ENCODE data around the gene FAR2. TPM values are rescaled to one million over a fixed set of nuclear protein-coding genes. Genes with fewer than 3 reads are reported as not detected.
"Not testable (repeated sequence)": the region's sequence is repeated elsewhere in the genome, so short reads cannot be mapped to it uniquely, and the experiment has no call there.

FAR2 gene
- total and polyA plus RNA-seq, 5 experiments from 2014 or later: 0.26 to 0.93 (median 0.60) TPM; not detected in 1

DNA sequence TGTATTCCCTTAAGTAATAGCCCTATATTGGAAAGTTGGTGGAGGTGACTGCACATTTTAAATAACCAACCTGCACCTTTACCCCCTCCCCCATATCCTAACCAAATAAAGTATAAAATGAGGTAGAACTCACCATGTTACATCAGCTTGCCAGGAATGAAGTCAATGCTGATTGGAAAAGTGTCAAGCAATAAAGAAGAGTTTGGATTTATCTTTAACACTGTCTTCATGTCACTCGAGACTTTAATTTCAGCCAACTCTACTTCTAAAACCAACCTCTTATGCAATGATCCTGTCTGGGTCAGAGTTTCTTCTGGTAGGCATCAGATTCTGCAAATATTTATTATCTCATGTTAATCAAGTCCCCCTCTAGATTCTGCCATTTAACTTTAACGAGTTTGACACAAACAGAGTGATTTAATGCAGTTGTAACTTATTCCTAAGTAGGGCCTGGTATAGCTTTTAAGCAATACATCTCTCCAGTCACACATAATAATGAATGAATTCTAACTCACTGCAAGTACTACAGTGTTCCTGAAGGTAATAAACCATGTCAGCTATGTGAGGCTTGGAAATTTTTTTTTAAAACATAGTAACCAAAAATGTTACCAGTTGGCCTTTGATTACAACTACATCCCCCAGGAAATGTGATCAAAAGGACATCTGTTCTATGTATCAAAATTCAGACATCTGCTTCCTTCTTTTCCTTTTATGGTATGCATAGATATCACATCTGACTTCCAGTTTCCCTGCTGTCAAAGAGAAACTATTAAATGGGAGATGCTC, 133.1 kb downstream of the FAR2 start:
- no peak for DNase-seq
- Mint-ChIP-seq H3K27ac (no peak overlapping the region), H3K4me3 (no peak overlapping the region), H3K4me1 (peaks cover 0 to 7% (median 3%) of the 10 kb centered on the region in 4 donors), H3K27me3 (no peaks in the 10 kb centered on the region), H3K9me3 (no peaks in the 10 kb centered on the region), H3K36me3 (peaks cover 0 to 13% (median 11%) of the 10 kb centered on the region in 3 donors)
- no peak for ATAC-seq
- POLR2A ChIA-PET: no interaction called here

DNA sequence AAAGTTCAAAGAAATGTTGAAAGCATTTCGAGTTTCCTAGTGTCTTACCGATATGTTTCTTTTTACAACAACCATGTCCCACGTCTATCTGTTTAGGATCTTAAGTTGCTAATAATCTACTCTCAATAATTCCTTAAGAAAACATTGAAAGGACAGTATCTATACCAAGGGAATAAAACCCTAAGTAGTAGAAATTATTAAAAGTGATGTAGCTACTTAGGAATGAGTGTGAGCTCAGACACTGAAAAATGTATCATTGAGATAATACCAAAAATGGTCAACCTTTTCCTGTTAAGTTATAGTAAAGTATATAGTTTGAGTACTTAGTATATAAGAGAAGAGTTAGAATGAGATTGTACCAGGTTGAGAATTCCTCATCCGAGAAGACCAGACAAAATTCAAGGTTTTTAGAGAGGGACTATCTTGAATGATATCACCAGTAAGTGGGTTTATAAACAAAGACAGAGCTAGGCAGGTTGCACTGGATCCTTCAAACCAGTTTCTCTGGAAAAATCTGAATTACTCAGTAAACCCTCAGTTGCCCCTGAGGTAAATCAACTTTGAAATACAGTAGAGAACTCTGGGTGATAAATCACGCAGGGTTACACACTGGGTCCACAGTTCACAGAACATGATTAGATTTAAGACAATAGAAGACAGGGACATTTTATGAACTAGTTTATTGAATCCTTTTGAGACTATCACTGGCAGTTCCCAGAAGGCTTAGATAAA, 135.1 kb downstream of the FAR2 start:
- H3K36me3 Mint-ChIP-seq: peaks cover 0 to 13% (median 13%) of the 10 kb centered on the region in 3 donors
- no peak overlapping the region for H3K4me3 Mint-ChIP-seq
- no peak overlapping the region for H3K27ac Mint-ChIP-seq
- POLR2A ChIA-PET: no interaction called here
- DNase-seq (no peak), ATAC-seq (no peak)
- H3K9me3 Mint-ChIP-seq: peaks cover 0 to under 1% (median 0%) of the 10 kb centered on the region in 9 donors
- no peaks in the 10 kb centered on the region for H3K27me3 Mint-ChIP-seq
- peaks cover 0 to 7% (median 3%) of the 10 kb centered on the region in 4 donors for H3K4me1 Mint-ChIP-seq

DNA sequence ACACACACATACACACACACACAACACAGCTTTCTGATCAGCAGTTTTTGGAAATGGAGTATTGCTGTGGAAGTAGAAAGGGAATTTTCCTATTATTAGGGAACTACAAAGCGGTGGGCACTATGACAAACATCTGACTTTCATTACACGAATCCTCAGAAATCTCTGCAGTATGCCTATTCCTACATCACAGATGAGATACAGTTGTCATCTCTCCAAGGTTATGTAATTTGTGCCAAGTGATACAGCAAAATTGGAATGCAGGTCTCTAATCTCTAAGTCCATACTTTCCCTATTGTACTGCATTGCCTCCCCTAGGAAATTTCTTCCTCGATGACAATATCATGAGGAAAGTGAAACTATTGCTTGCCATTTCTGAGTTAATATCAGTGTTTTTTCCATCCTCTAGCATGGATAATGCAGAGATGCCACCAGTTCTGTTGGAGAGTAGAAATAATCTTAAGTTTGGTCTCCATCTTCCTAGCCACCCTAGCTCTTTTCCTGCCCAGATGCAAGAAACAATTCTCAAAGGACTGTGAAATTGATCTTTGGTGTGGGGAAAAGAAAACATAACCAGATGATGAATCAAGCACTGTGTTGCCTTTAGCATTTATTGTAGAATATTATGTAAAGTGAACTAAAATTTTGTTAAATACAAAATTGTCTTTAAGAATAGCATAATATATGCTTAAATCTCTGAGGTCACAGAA, 137.2 kb downstream of the FAR2 start:
- peaks cover 5 to 20% (median 16%) of the 10 kb centered on the region in 3 donors for H3K36me3 Mint-ChIP-seq
- DNase-seq: no peak
- H3K9me3 Mint-ChIP-seq: peaks cover 0 to 10% (median 5%) of the 10 kb centered on the region in 9 donors
- POLR2A ChIA-PET: no interaction called here
- H3K27me3 Mint-ChIP-seq: no peaks in the 10 kb centered on the region
- no peak for ATAC-seq
- no peak overlapping the region for H3K27ac Mint-ChIP-seq
- H3K4me3 Mint-ChIP-seq: no peak overlapping the region
- H3K4me1 Mint-ChIP-seq: peaks cover 0 to 7% (median 3%) of the 10 kb centered on the region in 4 donors

DNA sequence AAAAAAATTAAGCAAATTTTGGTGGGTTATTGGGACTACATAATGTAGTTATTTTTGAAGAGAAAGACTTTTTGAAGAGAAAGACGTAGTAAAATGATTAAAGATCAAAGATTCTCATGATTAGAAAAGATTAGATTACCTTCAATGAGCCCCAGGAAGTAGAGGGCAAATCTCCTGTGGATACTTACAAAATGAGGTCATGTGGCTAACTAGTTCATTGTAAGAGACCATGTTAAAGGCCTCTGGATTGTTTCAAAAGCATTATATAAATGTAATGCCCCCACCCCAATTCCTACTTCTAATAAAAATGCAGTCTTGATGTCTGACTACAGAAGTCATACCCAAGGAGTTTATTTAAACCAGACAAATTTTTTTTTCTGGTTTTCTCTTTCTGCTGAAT, 138.5 kb downstream of the FAR2 start:
- ATAC-seq (no peak), DNase-seq (no peak)
- peaks cover 5 to 17% (median 11%) of the 10 kb centered on the region in 3 donors for H3K36me3 Mint-ChIP-seq
- H3K4me3 Mint-ChIP-seq: no peak overlapping the region
- no peaks in the 10 kb centered on the region for H3K27me3 Mint-ChIP-seq
- peaks cover 0 to 10% (median 5%) of the 10 kb centered on the region in 9 donors for H3K9me3 Mint-ChIP-seq
- no peak overlapping the region for H3K27ac Mint-ChIP-seq
- POLR2A ChIA-PET: no interaction called here
- H3K4me1 Mint-ChIP-seq: peaks cover 0 to under 1% (median under 1%) of the 10 kb centered on the region in 4 donors

DNA sequence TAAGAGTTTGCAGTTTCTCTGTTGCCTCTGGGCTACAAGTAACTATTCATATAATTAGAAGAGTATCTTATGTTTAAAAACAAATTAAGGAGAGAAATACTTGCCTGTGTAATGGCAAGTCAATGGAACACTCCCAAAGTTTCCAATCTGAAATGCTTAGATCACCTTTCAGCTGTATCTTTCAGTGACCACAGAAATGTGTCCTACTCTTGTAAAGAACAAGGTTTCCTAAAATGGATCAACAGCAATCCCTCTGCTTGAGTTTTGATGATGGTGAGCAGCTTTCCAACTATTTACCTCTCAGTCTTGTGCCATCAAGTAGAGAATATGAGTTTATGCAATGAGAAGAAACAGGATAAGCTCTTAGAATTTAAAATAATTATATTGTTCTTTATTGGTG, 139.0 kb downstream of the FAR2 start:
- POLR2A ChIA-PET: no interaction called here
- no peak overlapping the region for H3K27ac Mint-ChIP-seq
- peaks cover 5 to 17% (median 11%) of the 10 kb centered on the region in 3 donors for H3K36me3 Mint-ChIP-seq
- H3K4me1 Mint-ChIP-seq: no peaks in the 10 kb centered on the region
- H3K4me3 Mint-ChIP-seq: no peak overlapping the region
- H3K9me3 Mint-ChIP-seq: peaks cover 0 to 10% (median 5%) of the 10 kb centered on the region in 9 donors
- ATAC-seq (no peak), DNase-seq (no peak)
- no peaks in the 10 kb centered on the region for H3K27me3 Mint-ChIP-seq

DNA sequence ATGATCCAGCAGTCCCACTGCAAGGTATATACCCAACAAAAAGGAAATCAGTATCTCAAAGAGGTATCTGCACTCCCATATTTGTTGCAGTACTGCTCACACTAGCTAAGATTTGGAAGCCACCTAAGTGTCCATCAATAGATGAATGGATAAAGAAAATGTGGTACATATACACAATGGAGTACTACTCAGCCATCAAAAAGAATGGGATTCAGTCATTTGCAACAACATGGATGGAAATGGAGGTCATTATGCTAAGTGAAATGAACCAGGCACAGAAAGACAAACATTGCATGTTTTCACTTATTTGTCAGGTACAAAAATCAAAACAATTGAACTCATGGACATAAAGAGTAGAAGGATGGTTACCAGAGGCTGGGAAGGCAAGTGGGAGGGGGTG, 141.4 kb downstream of the FAR2 start:
- H3K27ac Mint-ChIP-seq, ATAC-seq, H3K9me3 Mint-ChIP-seq, POLR2A ChIA-PET, DNase-seq, H3K4me1 Mint-ChIP-seq, H3K4me3 Mint-ChIP-seq, H3K27me3 Mint-ChIP-seq: not testable (repeated sequence)
- H3K36me3 Mint-ChIP-seq: peaks cover 5 to 12% (median 6%) of the 10 kb centered on the region in 3 donors

DNA sequence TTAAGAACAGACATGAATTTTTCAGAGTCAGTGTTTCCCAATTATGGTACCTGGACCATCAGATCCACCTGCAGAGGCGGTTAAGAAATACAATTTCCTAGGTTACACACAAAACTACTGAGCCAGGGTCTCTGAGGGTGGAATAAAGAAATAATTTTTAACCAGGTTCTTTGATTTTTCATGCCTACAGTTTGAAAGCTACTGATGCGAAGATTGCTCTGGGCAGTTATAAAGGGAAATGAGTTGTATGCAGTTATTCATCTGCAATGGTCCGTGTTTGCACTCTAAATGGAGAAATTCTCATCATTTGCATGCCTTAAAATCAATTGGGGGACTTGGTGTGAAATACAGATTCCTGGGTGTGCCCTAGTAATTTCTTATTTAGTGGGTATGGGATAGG, 142.1 kb downstream of the FAR2 start:
- peaks cover 5 to 12% (median 6%) of the 10 kb centered on the region in 3 donors for H3K36me3 Mint-ChIP-seq
- H3K4me1 Mint-ChIP-seq: no peaks in the 10 kb centered on the region
- H3K27ac Mint-ChIP-seq: no peak overlapping the region
- ATAC-seq: no peak
- no peak overlapping the region for H3K4me3 Mint-ChIP-seq
- H3K27me3 Mint-ChIP-seq: no peaks in the 10 kb centered on the region
- POLR2A ChIA-PET: interaction anchor here (0.6 kb wide), 1 partner anchor 117 kb away, joined by 7 read pairs; no protein-coding TSS in a partner anchor
- peaks cover 0 to 10% (median 5%) of the 10 kb centered on the region in 9 donors for H3K9me3 Mint-ChIP-seq
- DNase-seq: no peak

DNA sequence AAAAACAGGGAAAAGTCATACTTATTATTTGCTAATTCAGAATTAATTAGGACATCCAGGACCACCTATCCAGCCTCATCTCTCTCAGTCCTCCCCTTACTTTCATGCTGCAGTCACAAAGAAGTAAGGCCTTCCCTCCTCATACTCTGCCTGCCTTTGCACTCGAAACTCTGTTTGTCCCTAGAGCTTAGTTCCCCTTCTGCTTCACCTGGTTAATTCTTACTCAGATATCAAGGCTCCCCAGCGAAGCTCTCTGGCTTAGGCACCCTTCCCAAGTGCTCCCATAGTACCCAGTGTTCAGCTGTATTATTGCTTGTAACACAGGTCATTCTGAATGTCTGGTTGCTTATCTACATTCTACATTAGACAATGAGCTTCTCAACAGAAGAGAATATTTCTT, 150.6 kb downstream of the FAR2 start:
- DNase-seq: no peak
- H3K27me3 Mint-ChIP-seq: no peaks in the 10 kb centered on the region
- H3K4me1 Mint-ChIP-seq: no peaks in the 10 kb centered on the region
- H3K27ac Mint-ChIP-seq: no peak overlapping the region
- H3K9me3 Mint-ChIP-seq: no peaks in the 10 kb centered on the region
- POLR2A ChIA-PET: no interaction called here
- H3K4me3 Mint-ChIP-seq: no peak overlapping the region
- ATAC-seq: no peak
- H3K36me3 Mint-ChIP-seq: no peaks in the 10 kb centered on the region

DNA sequence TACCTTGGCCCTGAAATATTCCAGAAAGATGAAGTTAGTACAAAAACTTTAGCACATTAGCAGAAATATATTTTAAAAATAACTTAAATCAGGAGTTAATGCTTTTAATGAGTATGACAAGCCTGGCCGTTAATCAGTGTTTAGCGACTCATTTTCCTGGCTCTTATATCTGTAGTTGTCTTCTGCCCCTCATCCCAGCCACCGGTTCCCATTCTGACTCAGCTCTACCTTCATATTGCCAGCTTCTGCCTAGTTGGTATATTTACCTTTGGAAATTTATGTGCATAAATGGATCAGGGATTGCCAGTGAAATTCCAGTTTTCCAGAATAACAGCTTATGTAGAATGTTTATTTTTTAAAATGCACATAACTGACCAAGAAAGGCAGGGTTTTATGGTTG, 152.0 kb downstream of the FAR2 start:
- no peak for DNase-seq
- Mint-ChIP-seq H3K4me3 (no peak overlapping the region), H3K9me3 (no peaks in the 10 kb centered on the region), H3K36me3 (no peaks in the 10 kb centered on the region), H3K27ac (no peak overlapping the region), H3K4me1 (no peaks in the 10 kb centered on the region), H3K27me3 (no peaks in the 10 kb centered on the region)
- POLR2A ChIA-PET: no interaction called here
- no peak for ATAC-seq

DNA sequence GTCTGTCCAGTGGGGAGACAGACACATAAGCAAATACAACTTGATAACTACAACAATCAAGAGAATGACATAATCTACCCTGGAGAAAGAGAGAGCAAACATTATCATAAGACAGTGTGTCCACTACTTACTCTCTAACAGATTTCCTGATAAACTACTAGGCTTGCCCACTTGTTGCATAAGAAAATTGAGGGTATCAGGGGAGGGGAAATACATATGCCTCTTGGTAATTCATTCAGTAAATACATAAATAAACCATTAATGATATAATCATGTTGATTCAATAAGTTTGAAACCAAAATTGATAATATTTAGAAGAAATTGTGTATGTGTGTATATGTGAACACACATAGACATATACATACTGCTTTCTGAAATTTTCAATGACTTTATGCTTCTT, 155.3 kb downstream of the FAR2 start:
- H3K36me3 Mint-ChIP-seq: peaks cover 0 to 5% (median 0%) of the 10 kb centered on the region in 3 donors
- no peak overlapping the region for H3K27ac Mint-ChIP-seq
- DNase-seq (no peak), ATAC-seq (no peak)
- no peak overlapping the region for H3K4me3 Mint-ChIP-seq
- no peaks in the 10 kb centered on the region for H3K9me3 Mint-ChIP-seq
- no peaks in the 10 kb centered on the region for H3K4me1 Mint-ChIP-seq
- POLR2A ChIA-PET: no interaction called here
- no peaks in the 10 kb centered on the region for H3K27me3 Mint-ChIP-seq

DNA sequence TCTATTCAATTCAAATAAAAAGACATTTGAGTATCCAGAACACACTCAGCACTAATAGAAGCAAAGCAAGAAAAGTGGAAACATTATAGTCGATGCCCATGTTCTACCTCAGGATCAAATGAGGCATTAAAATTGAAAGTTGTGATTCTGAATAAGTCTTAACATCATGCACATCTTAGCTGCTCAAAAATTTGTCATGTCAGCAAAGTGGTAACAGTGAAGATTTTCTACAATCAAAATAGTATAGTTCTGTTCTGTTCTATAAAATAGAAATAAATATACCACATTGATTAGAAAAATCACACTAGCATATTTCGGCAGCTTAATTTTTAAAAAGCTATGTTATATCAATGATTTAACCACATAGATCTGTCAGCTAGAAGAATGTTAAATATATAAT, 157.2 kb downstream of the FAR2 start:
- POLR2A ChIA-PET: no interaction called here
- Mint-ChIP-seq H3K36me3 (peaks cover 0 to 5% (median 0%) of the 10 kb centered on the region in 3 donors), H3K4me3 (no peak overlapping the region)

DNA sequence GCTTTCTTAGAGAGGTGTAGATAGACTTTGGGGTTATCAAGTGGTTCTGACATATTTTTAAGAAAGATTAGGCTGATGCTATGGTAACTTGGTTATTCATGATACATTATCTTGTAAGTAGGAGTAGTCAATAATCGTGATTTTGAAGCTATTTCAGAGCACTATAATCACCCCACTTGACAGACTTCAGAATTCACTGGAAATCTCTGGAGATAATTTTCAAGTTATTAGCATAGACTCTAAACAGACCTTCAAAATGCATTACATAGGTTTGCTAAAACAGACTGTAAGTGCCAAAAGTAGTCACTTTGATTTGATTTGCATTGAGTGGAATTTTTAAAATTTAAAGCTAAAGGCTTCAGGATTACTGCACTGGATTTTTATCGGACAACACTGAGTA, 157.6 kb downstream of the FAR2 start:
- ATAC-seq (no peak), DNase-seq (no peak)
- Mint-ChIP-seq H3K27ac (no peak overlapping the region), H3K9me3 (no peaks in the 10 kb centered on the region), H3K27me3 (no peaks in the 10 kb centered on the region), H3K4me1 (no peaks in the 10 kb centered on the region), H3K36me3 (peaks cover 0 to 5% (median 0%) of the 10 kb centered on the region in 3 donors), H3K4me3 (no peak overlapping the region)
- POLR2A ChIA-PET: no interaction called here

More for the DNA sequence above, 157.2 kb downstream of the FAR2 start:
- Mint-ChIP-seq H3K9me3 (no peaks in the 10 kb centered on the region), H3K4me1 (no peaks in the 10 kb centered on the region), H3K27me3 (no peaks in the 10 kb centered on the region), H3K27ac (no peak overlapping the region)
- no peak for ATAC-seq
- DNase-seq: no peak
